Measurements from ENCODE around the gene CLBA1.

GRCh38 chr14:104980611-104981531 is 4.7 kb upstream of the CLBA1 start:
- no peak for TF ChIP-seq POLR2A (IDR thresholded peaks at IDR 0.05)
- TF ChIP-seq CTCF (IDR thresholded peaks at IDR 0.05): no peak
- no peak for TF ChIP-seq EP300 (IDR thresholded peaks at IDR 0.05)
- no peak for TF ChIP-seq POLR2AphosphoS5 (IDR thresholded peaks at IDR 0.05)

Data from gastroesophageal sphincter (tissue), 3 donors.